ENCODE measurements around the gene CCDC3.
"Not testable (repeated sequence)": the region's sequence is repeated elsewhere in the genome, so short reads cannot be mapped to it uniquely, and the experiment has no call there.

Gene CCDC3

DNA sequence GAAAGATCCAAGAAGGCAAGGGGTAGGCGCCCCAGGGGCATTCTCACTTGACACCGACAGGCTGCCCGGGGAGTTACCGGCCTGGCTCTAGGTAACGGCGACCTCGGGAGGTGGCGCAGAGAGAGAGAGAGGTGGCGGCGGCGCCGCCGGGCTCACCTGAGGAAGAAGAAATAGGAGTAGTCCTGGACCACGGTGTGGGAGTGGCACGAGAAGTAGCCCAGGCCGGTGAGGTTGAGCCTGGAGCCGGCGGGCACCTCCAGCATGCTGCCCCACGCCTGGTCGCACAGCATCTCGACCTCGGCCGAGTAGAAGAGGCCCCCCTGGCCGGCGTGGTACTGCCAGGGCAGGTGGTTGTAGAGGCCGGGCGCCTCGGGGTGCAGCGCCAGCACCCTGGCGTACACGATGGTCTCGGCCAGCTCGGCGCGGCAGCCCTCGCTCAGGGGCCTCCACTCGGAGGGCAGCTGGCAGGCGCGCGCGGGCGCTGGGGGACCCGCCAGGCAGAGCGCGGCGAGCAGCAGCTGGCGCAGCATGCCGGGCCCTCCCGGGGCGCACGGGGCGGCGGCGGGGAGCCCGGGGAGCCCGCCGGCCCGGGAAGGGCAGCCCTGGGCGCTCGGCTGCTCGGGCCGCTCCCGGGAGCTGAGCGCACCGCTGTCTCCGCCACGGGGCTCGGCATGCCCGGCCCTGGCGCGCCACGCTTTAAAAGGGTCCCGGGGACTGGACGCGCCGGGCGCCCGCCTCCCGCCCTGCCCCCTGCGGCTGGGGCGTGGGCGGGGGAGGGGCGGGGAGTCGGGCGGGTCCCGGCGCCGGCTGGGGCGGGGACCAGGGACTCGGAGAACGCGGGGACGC is at the start of gene CCDC3:
TSS of gene CCDC3 (minus strand) at position 673 of the 846 bp plus-strand sequence. CDS start at position 530, 143 bp downstream.
- no peak for DNase-seq (ENCODE audit: low read depth in 2 of 3, low spot score in 1 of 3)

DNA sequence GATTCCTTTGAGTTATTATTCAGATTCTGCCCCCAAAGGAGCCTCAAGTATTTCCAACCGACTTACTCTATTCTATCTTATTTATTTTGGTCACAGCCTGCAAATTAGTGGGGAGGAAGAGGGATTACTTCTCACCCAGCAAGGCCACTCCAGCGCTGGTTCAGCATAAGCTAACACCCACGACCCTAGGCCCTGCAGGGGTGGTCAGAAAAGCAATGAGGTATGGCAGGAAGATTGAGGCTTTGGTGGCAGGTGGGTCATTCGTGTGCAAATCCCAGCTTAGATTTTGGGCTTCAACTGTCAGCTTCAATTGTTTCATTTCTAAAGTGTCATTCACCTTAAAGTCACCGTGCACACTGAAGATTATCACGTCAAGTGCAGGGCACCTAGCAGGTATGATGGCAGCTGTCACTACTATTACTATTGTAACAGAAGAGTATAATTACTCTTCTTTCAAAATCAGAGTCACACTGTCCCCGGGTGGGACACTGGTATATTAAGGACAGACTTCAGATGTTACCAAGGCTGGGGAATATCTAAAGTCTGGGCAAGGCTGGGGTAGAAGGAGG is 49.7 kb upstream of the CCDC3 start:
- DNase-seq (ENCODE audit: low read depth in 2 of 3, low spot score in 1 of 3): no peak

DNA sequence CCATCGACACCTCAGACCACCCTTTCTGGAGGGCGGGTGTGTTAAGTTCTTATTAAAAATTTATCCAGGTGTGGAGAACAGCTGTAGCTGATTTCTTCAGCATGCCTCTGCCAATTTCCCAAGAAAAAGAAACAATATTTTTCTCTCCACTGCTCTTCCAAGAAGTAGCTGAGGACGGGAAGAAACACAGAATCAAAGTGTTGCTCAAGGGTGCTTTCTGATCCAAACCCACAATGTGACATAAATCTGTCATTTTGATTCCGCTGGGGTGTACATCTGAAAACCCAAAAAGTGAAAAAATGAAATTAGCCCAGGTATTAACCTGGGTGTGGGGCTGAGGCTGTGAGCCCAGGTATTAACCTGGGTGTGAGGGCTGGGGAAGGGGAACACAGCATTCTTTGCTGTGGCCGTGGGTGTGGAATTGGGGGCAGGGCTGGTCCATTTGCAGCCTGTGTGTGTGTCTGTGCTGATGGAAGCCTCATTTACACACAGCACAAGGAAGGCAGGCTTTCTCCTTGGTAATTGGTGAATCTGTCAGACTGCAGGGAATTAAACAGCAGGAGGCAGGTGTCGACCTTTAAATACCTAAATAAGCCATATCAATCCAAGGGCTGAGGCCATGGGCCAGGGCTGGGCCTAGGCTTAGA is 48.4 kb upstream of the CCDC3 start:
- no peak for DNase-seq (ENCODE audit: low read depth in 2 of 3, low spot score in 1 of 3)

DNA sequence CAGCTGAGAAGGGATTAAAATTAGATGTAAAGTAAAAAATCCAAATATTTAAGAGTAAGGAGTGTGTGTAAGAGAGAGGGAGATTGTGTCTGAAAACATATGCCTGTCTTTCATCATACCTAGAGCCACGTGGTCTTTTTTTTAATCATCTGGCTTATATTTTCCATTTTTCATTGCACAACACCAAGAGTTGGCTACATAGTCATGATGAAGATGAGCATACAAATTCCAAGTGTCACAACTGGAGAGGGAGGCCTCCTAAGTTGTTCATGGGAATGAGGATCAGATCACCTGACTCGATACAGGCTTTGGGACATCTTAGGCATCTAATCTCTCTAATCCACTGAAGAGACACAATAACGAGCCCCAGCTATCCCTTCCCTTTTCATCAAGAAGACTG is 47.2 kb upstream of the CCDC3 start:
- no peak for DNase-seq (ENCODE audit: low read depth in 2 of 3, low spot score in 1 of 3)

- DNase-seq (ENCODE audit: low read depth in 2 of 3, low spot score in 1 of 3): no peak
Measured at GRCh38 chr10:13047529-13048206, 46.2 kb upstream of the CCDC3 start.

- DNase-seq (ENCODE audit: low read depth in 2 of 3, low spot score in 1 of 3): no peak
Measured at GRCh38 chr10:13046851-13047528, 45.5 kb upstream of the CCDC3 start.

- DNase-seq (ENCODE audit: low read depth in 2 of 3, low spot score in 1 of 3): no peak
Measured at GRCh38 chr10:13043520-13043919, 42.0 kb upstream of the CCDC3 start.

DNA sequence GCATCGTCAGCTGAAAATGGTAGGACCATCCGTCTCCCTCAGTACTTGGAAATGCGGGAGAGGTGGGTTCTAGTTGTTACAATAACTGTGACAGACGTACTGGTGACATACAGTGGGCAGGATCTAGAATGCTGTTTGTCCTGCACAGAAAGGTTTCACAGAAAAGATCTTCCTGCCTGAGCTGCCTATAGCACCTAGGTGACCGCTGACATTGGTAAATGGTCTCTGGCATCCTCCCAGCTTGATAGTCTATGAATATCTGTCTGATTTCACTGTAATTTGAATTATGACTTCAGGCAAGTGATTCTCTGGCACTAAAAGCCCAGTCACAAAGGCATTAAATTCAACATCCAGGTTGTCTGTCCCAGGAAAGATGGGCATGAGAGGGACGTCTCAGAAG is 38.2 kb upstream of the CCDC3 start:
- no peak for DNase-seq (ENCODE audit: low read depth in 2 of 3, low spot score in 1 of 3)

DNA sequence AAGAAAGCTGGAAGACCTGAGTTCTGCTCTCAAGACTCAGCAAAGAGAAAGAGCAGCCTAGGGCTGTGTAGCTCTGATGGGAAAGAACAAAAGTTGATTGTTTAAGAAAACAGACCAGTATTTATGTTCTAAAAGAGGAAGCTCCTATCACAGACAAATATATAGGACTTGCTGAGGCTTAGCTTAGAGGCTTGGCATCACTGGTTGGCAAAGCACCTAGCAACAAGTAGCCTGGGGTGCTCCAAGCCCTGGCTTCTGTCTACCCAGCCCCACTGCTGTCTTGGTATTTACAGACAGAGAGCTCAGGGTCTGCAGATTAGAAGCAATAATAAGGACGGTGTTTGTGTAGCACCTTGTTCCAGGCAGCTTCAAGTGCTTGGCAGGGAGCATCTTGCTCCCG is 36.9 kb upstream of the CCDC3 start:
- DNase-seq (ENCODE audit: low read depth in 2 of 3, low spot score in 1 of 3): no peak

GRCh38 chr10:13037832-13038231 is 36.3 kb upstream of the CCDC3 start:
- DNase-seq (ENCODE audit: low read depth in 2 of 3, low spot score in 1 of 3): no peak

DNA sequence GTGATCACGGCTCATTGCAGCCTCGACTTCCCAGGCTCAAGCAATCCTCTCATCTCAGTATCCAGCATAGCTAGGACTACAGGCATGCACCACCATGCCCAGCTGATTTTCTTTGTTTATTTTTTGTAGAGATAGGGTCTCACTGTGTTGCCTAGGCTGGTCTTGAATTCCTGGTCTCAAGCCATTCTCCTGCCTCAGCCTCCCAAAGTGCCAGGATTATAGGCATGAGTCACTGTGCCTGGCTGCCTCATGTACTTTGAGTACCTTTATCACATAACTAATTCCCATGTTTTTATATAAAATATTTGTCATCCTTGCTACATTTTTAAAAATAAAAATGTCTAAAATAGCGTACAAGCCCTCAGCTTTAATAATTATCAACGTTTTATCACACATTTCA is 35.3 kb upstream of the CCDC3 start:
- no peak for DNase-seq (ENCODE audit: low read depth in 2 of 3, low spot score in 1 of 3)

- not testable (repeated sequence) for DNase-seq (ENCODE audit: low read depth in 2 of 3, low spot score in 1 of 3)
Measured at GRCh38 chr10:13035731-13036130, 34.2 kb upstream of the CCDC3 start.

DNA sequence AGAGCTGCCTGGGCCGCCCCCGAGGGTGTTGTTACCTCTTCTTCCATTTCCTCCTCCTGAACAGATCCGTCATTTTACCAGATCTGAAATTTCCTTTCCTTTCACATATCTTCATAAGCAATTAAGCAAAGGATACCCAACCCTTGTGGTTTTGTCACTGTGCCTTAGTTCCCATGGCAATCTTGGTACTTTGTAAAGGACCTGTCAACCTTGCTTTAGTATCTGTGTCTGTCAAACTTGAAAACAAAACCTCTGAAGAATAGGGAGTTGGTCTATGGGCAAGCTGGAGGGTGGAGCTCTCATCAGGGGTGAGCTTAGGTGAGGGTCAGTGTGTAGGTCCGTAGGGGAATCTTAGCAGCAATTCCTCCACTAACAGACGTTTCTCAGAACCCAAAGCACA is 25.4 kb upstream of the CCDC3 start:
- DNase-seq (ENCODE audit: low read depth in 2 of 3, low spot score in 1 of 3): no peak

DNA sequence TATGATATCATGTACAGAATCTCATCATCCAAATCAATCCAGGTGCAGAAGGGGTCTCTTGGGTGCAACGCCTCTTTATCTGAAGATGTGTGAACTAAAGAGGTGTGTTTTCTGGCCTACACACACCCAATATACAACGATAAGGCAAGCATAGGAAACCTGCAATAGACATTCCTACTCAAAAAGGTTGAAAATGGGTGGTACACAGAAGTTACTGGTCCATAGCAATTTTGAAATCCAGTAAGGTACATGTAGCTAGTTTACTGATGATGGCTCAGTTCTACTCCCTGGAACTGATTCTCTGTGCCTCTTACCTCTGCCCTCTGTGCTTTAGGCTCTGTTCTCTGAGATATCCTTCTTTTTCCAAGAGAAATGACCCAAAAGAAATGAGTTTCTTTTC is 22.2 kb upstream of the CCDC3 start:
- DNase-seq (ENCODE audit: low read depth in 2 of 3, low spot score in 1 of 3): no peak

DNA sequence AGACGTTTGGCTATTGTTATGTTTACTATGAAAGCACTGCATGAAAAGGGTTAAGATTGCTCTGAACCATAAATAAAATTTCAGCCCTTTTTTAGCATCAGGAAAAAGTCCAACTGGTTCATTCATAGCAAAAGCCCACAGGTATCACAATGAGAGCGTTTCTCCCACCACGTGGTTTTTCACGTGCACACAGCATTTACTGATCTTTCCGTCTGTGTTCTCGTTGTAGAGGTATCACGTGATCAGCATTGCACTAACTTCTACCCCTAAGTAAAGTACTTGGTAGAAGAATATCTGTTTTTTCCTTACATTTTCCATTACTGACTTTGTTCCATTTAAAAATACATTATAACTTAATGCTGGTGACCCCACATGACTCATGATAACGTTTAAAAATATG is 17.8 kb upstream of the CCDC3 start:
- no peak for DNase-seq (ENCODE audit: low read depth in 2 of 3, low spot score in 1 of 3)

DNA sequence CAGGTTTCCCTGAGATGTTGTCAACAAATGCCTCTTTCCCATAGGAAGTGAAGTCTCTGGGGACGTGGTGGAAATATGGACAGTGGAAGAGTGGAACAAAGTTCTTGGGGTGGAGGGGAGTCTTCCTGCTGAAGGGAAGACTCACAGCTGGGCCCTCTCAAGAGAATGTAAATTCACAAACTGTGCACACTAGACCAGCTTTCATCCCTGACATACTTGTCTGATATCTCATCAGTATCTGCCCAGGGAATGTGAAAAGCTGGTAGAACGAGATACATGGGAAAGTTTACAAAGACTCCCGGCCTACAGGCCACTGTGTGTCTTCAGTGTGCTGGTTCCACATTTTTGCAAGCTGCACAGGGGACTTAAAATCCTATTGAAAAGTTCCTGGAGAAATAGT is 16.7 kb upstream of the CCDC3 start:
- DNase-seq (ENCODE audit: low read depth in 2 of 3, low spot score in 1 of 3): no peak

DNA sequence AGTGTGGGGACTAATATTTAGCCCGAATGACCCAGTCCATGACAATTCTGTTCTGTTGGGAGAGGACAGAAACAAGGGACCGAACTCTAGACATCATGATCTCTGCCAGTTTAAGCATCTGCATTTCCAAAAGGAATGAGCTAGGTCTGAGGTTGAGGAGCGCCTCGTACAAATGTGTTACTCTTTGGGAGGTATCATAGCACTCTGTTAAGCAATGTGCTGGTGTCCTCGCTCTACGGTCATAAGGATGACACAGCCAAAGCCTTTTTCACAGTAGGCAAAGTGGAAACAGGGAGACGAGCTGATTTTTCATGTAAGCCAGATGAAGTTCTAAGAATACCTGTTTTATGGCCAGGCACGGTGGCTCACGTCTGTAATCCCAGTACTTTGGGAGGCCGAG is 15.4 kb upstream of the CCDC3 start:
- no peak for DNase-seq (ENCODE audit: low read depth in 2 of 3, low spot score in 1 of 3)

- no peak for DNase-seq (ENCODE audit: low read depth in 2 of 3, low spot score in 1 of 3)
Measured at GRCh38 chr10:13016426-13016825, 14.9 kb upstream of the CCDC3 start.

- no peak for DNase-seq (ENCODE audit: low read depth in 2 of 3, low spot score in 1 of 3)
Measured at GRCh38 chr10:13006037-13006436, 4.5 kb upstream of the CCDC3 start.

DNA sequence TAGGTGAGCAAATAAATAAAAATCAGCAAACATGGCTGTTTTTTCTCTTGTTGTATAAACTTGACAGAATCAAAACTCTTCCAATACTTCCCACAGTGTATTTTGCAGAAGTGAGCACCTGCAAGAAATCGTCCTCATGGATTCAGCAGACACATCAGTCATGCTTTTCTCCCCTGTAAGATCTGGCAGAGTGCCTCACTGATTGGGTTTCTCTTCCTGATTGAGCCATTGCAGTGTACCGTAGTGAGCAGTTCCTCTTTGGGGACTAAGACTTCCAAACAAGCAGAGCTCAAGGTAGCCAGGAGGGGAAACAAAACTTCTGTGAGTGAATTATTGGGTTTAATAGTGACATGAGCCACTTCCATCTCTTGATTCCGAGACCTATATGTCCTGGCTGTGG is 2.2 kb upstream of the CCDC3 start:
- DNase-seq (ENCODE audit: low read depth in 2 of 3, low spot score in 1 of 3): no peak

DNA sequence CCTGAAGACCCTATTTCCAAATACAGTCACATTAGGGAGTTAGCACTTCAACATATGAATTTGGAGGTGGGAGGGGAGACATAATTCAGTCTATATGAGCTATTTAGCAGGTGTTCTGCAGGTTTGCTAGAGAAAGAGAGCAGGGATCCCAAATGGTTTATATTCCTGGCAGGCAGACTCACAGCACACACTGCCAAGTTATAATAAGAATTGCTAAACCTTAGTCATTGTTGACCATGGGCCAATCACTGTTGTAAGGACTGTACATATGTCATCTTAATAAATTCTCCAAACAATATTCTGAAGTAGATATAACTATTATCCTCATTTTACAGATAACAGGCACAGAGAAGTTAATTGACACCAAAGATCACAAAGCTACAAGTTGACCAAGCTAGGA is 1.5 kb upstream of the CCDC3 start:
- DNase-seq (ENCODE audit: low read depth in 2 of 3, low spot score in 1 of 3): no peak

Data from stimulated activated CD4-positive, alpha-beta T cell treated with anti-CD3 and anti-CD28 coated beads, Interleukin-12 subunit alpha, Interleukin-12 subunit beta, amount 100 ng/mL, for 48 hours (primary cell).